ENCODE measurements around the gene TDRD7. TPM values are rescaled to one million over a fixed set of nuclear protein-coding genes. Genes with fewer than 3 reads are reported as not detected.

TDRD7 gene
- total RNA-seq, result 10 to 100 TPM; 10.1 to 21.4 (median 18.6) TPM

- WGBS, 2 donors (ENCODE audit: low coverage in 1 of 2), result 4% methylated on average over 4 of the region's 115 CpGs; no CpG with 5 or more reads in 1 of the 2 donors
- H3K4me3 ChIP-seq, result peak within 1 kb of the TSS; percentile 88 to 91
- TF ChIP-seq POLR2AphosphoS5 (IDR thresholded peaks at IDR 0.05), result peak; percentile 21
- peak; percentile 22 to 32 for TF ChIP-seq POLR2A (IDR thresholded peaks at IDR 0.05)
- no peak for TF ChIP-seq EP300 (IDR thresholded peaks at IDR 0.05)
- TF ChIP-seq CTCF (IDR thresholded peaks at IDR 0.05), result peak; percentile 97 to 100 (median 98)
- peak within 1 kb of the TSS; percentile 62 to 93 (median 85) for H3K27ac ChIP-seq
- ATAC-seq, result peak; percentile 95
- no peaks in the 10 kb centered on the region for H3K36me3 ChIP-seq
- no peaks in the 10 kb centered on the region for H3K27me3 ChIP-seq
- no peaks in the 10 kb centered on the region for H3K9me3 ChIP-seq
- H3K4me1 ChIP-seq, result peaks cover 0 to 24% (median 4%) of the 10 kb centered on the region in 3 donors
These were observed at the start of gene TDRD7 for GRCh38 chr9:97411789-97412625. Gene TDRD7 (plus strand): TSS chr9:97412096. CDS start chr9:97428466, 16,370 bp downstream.

GRCh38 chr9:97362777-97363545 is 48.9 kb upstream of the TDRD7 start:
- Histone ChIP-seq H3K4me3 (no peak overlapping the region), H3K27me3 (no peaks in the 10 kb centered on the region), H3K9me3 (no peaks in the 10 kb centered on the region), H3K36me3 (peaks cover 0 to 100% of the 10 kb centered on the region in 2 donors), H3K4me1 (no peaks in the 10 kb centered on the region), H3K27ac (no peak overlapping the region)
- no peak for ATAC-seq
- TF ChIP-seq POLR2AphosphoS5 (IDR thresholded peaks at IDR 0.05) (no peak), CTCF (IDR thresholded peaks at IDR 0.05) (no peak), EP300 (IDR thresholded peaks at IDR 0.05) (no peak)
- 100% methylated on average over 3 of the region's 5 CpGs; no CpG with 5 or more reads in 1 of the 2 donors for WGBS, 2 donors (ENCODE audit: low coverage in 1 of 2)

GRCh38 chr9:97363661-97364299 is 48.1 kb upstream of the TDRD7 start:
- H3K4me3 ChIP-seq, result no peak overlapping the region
- H3K27ac ChIP-seq, result no peak overlapping the region
- TF ChIP-seq EP300 (IDR thresholded peaks at IDR 0.05) (no peak), POLR2AphosphoS5 (IDR thresholded peaks at IDR 0.05) (no peak), POLR2A (IDR thresholded peaks at IDR 0.05) (no peak), CTCF (IDR thresholded peaks at IDR 0.05) (no peak)
- no peaks in the 10 kb centered on the region for H3K4me1 ChIP-seq
- H3K27me3 ChIP-seq, result no peaks in the 10 kb centered on the region
- H3K36me3 ChIP-seq, result peaks cover 0 to 99% of the 10 kb centered on the region in 2 donors
- WGBS, 2 donors (ENCODE audit: low coverage in 1 of 2), result 92 to 100% methylated on average over 4 to 5 of the region's 11 CpGs
- no peak for ATAC-seq
- H3K9me3 ChIP-seq, result no peaks in the 10 kb centered on the region

- peaks cover 0 to 97% of the 10 kb centered on the region in 2 donors for H3K36me3 ChIP-seq
- WGBS, 2 donors (ENCODE audit: low coverage in 1 of 2), result 72 to 78% methylated on average over 5 to 7 of the region's 8 CpGs
- no peaks in the 10 kb centered on the region for H3K4me1 ChIP-seq
- TF ChIP-seq POLR2A (IDR thresholded peaks at IDR 0.05) (no peak), POLR2AphosphoS5 (IDR thresholded peaks at IDR 0.05) (no peak), EP300 (IDR thresholded peaks at IDR 0.05) (no peak), CTCF (IDR thresholded peaks at IDR 0.05) (no peak)
- no peaks in the 10 kb centered on the region for H3K27me3 ChIP-seq
- H3K9me3 ChIP-seq, result no peaks in the 10 kb centered on the region
- no peak overlapping the region for H3K4me3 ChIP-seq
- no peak overlapping the region for H3K27ac ChIP-seq
- ATAC-seq, result no peak
These were observed 47.0 kb upstream of the TDRD7 start for GRCh38 chr9:97364769-97365490.
